HuH-7 (cell line): ENCODE results near the gene TEX54.
A peak's percentile ranks its signal among the peaks of the same experiment; 100 is the strongest.
"Not testable (repeated sequence)": the region's sequence is repeated elsewhere in the genome, so short reads cannot be mapped to it uniquely, and the experiment has no call there.

Experiments used
- DNase-seq: peaks from one replicate; pipeline ENCODE4 v3.0.0; 2011; ENCODE audit warnings: low spot score

The TEX54 gene

DNA sequence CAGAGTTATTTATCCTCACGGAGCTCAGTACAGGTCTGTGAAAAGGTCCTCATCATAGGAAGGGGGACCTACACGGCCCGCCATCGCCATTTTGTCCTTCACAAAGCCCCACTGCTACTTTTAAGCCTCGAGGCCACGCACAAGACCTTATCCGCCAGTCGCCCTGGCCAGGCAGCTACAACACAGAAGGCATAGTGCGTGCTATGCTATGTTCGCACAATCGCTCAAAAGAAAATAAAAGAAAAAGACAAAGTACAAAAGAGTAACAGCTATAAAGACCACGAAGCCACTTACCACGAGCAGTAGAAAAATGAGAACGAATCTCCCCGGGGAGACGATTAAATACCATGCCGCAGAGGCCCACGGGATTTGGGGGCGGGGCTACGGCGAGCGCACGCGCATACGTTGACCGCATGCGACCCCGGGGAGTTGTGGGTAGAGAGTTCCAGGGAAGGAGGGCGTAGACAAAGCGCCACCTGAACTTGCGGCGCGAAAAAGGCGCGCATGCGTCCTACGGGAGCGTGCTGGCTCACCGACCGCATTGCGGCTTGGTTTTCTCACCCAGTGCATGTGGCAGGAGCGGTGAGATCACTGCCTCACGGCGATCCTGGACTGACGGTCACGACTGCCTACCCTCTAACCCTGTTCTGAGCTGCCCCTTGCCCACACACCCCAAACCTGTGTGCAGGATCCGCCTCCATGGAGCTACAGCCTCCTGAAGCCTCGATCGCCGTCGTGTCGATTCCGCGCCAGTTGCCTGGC, 23.1 kb upstream of the TEX54 start:
- peak; percentile 83 for DNase-seq

DNA sequence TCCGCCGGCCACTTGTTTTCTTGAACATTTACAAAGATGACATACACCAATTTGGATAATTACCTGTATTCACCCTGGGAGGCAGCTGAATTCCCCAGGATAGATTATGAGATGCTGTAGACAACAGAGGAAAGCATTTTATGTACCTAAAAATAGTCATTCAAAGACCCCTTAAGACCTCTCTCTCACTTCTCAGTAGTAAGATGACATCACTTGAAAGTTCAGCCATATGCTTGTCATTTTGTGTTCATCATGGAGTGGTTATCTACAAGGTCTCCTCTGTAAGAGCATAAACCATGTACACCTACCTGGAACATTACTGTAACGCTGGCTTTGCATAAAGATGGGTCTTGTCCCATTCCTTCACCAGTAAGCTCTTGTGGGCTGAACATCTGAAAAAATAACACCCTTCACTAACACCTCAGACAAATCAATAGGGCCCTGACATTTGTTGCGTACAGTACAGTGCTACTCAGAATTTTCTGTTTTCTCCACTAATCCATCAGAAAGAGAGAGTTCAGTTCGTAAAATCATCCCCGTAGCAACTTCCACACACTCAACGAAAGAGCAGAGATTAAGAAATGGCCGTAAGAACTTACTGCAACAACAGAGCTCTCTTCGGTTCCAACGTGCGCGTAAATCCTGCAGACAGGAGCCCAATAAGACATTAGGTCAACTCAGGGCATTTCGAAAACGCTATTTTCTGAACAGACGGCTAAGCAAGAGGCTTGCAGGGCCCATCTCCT, 22.4 kb upstream of the TEX54 start:
- DNase-seq, result no peak

DNA sequence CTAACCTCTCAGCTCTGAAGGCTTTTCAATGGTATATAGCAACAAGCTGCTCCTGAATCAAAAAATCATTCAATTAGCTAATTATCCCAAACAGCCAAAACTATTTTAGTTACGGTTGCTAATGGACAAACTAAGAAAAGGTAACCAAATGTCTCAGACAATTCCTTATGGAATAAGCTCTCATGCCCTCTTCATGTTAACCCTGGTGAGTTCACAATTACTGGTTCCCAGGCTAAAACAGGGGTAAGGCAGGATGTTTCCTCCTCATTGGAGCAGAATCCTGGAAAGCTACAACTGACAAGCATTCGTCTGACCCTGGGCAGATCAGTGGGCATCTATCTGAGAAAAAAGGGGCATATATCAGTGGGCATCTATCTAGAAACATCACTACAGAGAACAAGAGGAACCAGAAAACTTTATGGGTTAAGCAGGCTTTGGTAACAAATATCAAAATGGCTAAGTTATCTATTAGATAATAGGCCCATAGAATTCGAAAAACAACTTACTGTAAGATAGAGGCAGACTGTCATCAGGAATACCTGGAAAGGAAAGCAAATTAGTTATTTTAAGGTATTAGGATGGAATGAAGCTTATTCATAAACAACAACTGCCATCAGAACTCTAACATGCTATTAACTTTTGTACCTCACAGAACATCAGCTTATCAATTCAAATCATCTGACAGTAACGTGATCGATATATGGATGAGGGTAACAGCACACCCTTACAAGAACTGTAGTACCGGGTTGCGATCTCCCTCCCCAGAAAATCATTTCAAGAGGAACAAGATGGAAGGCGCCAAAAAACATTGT, 21.6 kb upstream of the TEX54 start:
- DNase-seq, result no peak

GRCh38 chr11:62853279-62853965, 20.8 kb upstream of the TEX54 start:
- no peak for DNase-seq

- no peak for DNase-seq
Measured at GRCh38 chr11:62852523-62853188, 20.0 kb upstream of the TEX54 start.

DNA sequence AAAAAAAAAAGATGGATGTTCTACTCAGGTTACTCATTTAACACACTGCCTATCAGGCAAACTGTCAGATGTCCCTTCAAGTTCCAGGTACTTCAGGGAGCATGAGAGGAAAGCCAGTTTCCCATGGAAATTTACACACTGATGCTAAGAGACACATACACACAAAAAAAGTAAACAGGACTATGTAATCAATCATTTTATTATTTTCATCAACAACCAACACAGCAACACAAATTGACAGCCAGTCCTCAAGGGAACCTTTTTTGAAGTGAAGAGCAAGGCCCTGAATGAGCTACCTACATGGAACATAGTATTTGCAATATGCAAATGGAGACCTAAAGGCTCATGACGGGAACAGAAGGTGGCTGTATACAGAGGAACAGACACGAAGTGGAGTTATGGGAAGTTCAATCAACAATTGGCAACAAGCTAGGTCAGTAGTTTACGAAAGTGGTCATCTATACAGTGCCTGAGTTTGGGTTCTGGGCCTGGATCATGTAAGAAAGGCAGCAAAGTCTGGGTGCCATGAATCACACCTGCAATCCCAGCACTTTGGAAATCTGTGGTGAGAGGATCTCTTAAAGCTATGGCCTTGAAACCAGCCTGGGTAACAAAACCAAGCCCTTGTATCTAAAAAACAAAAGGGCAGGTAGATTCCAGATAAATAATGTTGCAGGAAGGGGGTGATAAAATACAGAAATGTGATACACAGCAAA, 19.3 kb upstream of the TEX54 start:
- no peak for DNase-seq

GRCh38 chr11:62850911-62851806, 18.5 kb upstream of the TEX54 start:
- no peak for DNase-seq

GRCh38 chr11:62847767-62848314, 15.2 kb upstream of the TEX54 start:
- DNase-seq, result no peak

- DNase-seq, result no peak
Measured at GRCh38 chr11:62846177-62846576, 13.5 kb upstream of the TEX54 start.

- no peak for DNase-seq
Measured at GRCh38 chr11:62844154-62844553, 11.5 kb upstream of the TEX54 start.

DNA sequence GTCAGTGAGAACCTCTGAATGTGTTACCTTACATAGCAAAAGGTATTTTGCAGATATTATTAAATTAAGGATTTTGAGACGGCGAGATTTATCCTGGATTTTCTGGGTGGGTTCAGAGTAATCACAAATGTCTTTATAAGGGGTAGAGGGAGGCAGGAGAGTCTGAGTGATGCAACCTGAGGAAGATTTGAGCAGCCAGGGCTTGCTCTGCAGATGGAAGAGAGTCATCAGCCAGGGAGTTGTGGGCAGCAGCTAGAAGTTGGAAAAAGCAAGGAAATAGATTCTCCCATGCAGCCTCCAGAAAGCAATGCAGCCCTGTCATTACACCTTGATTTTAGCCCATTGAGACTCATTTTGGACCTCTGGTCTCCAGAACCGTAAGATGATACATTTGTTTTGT, 10.8 kb upstream of the TEX54 start:
- no peak for DNase-seq

- DNase-seq, result not testable (repeated sequence)
Measured at GRCh38 chr11:62842891-62843290, 10.2 kb upstream of the TEX54 start.

- DNase-seq, result no peak
Measured at GRCh38 chr11:62842171-62842741, 9.6 kb upstream of the TEX54 start.

- DNase-seq, result peak; percentile 78
Measured at GRCh38 chr11:62841361-62842170, 8.9 kb upstream of the TEX54 start.

DNA sequence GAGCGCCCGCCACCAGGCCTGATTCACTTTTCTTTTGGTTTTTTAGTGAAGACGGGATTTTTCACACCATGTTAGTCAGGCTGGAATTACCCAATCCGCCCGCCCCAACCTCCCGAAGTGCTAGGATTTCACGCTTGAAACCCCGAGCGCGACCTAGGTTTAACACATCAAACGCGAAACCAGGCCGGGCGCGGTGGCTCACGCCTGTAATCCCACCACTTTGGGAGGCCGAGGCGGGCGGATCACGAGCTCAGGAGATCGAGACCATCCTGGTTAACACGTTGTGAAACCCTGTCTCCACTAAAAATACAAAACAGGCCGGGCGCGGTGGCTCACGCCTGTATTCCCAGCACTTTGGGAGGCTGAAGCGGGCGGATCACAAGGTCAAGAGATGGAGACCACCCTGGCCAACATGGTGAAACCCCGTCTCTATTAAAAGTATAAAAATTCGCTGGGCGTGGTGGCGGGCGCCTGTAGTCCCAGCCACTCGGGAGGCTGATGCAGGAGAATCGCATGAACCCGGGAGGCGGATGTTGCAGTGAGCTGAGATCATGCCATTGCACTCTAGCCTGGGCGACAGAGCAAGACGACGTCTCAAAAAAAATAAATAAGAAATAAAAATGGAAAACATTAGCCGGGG, 8.2 kb upstream of the TEX54 start:
- DNase-seq, result not testable (repeated sequence)

- peak; percentile 75 for DNase-seq
Measured at GRCh38 chr11:62839050-62839945, 6.7 kb upstream of the TEX54 start, which contains the start of gene WDR74. Gene WDR74, minus strand, starts transcription at chr11:62839590. Its CDS starts 20 bp downstream, at chr11:62839570.

- DNase-seq, result no peak
Measured at GRCh38 chr11:62835336-62835735, 2.7 kb upstream of the TEX54 start.
